MM.1S (cell line): ENCODE data around the gene AGAP1.

Experiments
- DNase-seq: peaks from one replicate; pipeline ENCODE4 v3.0.0-alpha.2; 2015
- H2AFZ ChIP-seq: fragments of 300-600 bp; sonication (generic); 2 replicates; pipeline ENCODE4 v1.6.0; 2016; ENCODE audit warnings: antibody characterized with exemption, low read length
- H3F3A ChIP-seq: fragments of 300-600 bp; sonication (generic); 2 replicates; pipeline ENCODE4 v1.6.1; 2016; ENCODE audit warnings: mild to moderate bottlenecking, antibody characterized with exemption, low read length, moderate library complexity, mixed read lengths; ENCODE audit not compliant: insufficient read depth
- H3K27ac ChIP-seq: fragments of 300-600 bp; sonication (generic); 2 replicates; pipeline ENCODE4 v1.5.1; 2016; ENCODE audit warnings: mild to moderate bottlenecking, low read length
- H3K27me3 ChIP-seq: fragments of 300-600 bp; sonication (generic); replicated peaks from 2 replicates; pipeline ENCODE4 v1.6.0; 2016; ENCODE audit warnings: low read length; ENCODE audit not compliant: insufficient read depth
- H3K36me3 ChIP-seq: fragments of 300-600 bp; sonication (generic); replicated peaks from 2 replicates; pipeline ENCODE4 v1.6.1; 2016; ENCODE audit warnings: mild to moderate bottlenecking, low read length, mixed read lengths; ENCODE audit not compliant: insufficient read depth
- H3K4me1 ChIP-seq: fragments of 300-600 bp; sonication (generic); 2 replicates; pipeline ENCODE4 v1.6.1; 2016; ENCODE audit warnings: low read length, mixed read lengths
- H3K4me2 ChIP-seq: fragments of 300-600 bp; sonication (generic); 2 replicates; pipeline ENCODE4 v1.6.0; 2016; ENCODE audit warnings: low read depth, low read length
- H3K4me3 ChIP-seq: fragments of 300-600 bp; sonication (generic); 2 replicates; pipeline ENCODE4 v1.5.1; 2016; ENCODE audit warnings: low read length, mixed read lengths
- H3K79me2 ChIP-seq: fragments of 300-600 bp; sonication (generic); 2 replicates; pipeline ENCODE4 v1.6.1; 2016; ENCODE audit warnings: mixed run types, low read length, mixed read lengths
- H3K9ac ChIP-seq: fragments of 300-600 bp; sonication (generic); 2 replicates; pipeline ENCODE4 v1.6.1; 2016; ENCODE audit warnings: low read length, mixed read lengths
- H3K9me2 ChIP-seq: fragments of 300-600 bp; sonication (generic); replicated peaks from 2 replicates; pipeline ENCODE4 v1.6.1; 2016; ENCODE audit warnings: mild to moderate bottlenecking, low read length, mixed read lengths; ENCODE audit not compliant: insufficient read depth
- H3K9me3 ChIP-seq: fragments of 300-600 bp; sonication (generic); replicated peaks from 2 replicates; pipeline ENCODE4 v1.6.1; 2016; ENCODE audit warnings: mild to moderate bottlenecking, low read length, mixed read lengths; ENCODE audit not compliant: insufficient read depth
- H4K20me1 ChIP-seq: fragments of 300-600 bp; sonication (generic); 2 replicates; pipeline ENCODE4 v1.6.1; 2016; ENCODE audit warnings: mild to moderate bottlenecking, low read length, moderate library complexity, mixed read lengths; ENCODE audit not compliant: insufficient read depth
- EZH2 ChIP-seq: fragments of 300-600 bp; sonication (generic); optimal IDR thresholded peaks from 2 replicates; pipeline ENCODE3; 2017; ENCODE audit warnings: low read depth, mild to moderate bottlenecking, antibody characterized with exemption, low read length, mixed read lengths
- EZH2phosphoT487 ChIP-seq: fragments of 300-600 bp; sonication (generic); IDR thresholded peaks from 2 replicates; pipeline ENCODE4 v1.6.1; 2018; ENCODE audit warnings: antibody characterized with exemption, low read length
- TF ChIP-seq, protein P1 (sequence below): fragments of 300-600 bp; sonication (generic); IDR thresholded peaks from 2 replicates; pipeline ENCODE4 v1.5.1; 2016; ENCODE audit warnings: antibody characterized with exemption, low read length, mixed read lengths

AGAP1 gene

DNA sequence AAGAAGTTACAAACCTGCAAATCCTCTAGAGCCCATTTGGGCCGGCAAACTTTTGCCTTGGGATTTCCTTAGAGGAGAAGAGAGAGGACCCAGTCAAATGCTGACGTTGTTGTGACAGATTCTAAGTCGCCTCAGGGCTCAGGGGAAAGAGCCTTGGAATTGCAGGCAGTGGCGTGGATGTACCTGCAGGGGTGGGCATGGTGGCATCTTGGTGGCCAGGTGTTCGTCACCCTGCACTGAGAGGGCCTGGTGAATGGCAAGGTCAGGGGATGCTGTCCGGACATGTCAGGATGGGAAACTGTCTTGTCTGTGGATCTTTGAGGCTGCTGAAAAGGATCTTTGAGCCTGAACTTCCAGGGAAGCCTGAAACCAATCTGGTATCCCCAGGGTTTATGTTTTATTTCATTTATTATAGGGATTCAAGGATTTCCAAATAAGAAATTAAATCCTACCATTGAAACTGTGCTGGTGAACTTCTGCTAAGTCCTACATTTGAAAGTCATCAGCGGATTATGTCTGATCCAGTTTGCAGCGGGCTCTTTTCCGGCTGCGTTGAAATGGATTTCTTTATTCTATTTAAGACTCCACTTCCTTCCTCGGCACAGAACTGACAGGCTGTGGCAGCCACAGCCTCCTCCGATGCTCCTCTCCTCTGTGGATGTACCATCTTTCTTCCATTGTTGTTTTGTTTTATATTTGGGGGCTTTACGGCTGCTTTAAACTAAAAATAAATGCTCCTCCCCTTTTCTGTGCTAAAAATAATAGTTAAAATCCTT lies 207.6 kb downstream of the AGAP1 start:
- no peaks in the 10 kb centered on the region for H3K27me3 ChIP-seq
- no peaks in the 10 kb centered on the region for H3K36me3 ChIP-seq
- peaks cover 82% of the 10 kb centered on the region for H3K79me2 ChIP-seq
- no peaks in the 10 kb centered on the region for H4K20me1 ChIP-seq
- no peak overlapping the region for H3K4me3 ChIP-seq
- H3K9me3 ChIP-seq, result no peaks in the 10 kb centered on the region
- H3F3A ChIP-seq, result no peaks in the 10 kb centered on the region
- TF ChIP-seq, protein P1, sequence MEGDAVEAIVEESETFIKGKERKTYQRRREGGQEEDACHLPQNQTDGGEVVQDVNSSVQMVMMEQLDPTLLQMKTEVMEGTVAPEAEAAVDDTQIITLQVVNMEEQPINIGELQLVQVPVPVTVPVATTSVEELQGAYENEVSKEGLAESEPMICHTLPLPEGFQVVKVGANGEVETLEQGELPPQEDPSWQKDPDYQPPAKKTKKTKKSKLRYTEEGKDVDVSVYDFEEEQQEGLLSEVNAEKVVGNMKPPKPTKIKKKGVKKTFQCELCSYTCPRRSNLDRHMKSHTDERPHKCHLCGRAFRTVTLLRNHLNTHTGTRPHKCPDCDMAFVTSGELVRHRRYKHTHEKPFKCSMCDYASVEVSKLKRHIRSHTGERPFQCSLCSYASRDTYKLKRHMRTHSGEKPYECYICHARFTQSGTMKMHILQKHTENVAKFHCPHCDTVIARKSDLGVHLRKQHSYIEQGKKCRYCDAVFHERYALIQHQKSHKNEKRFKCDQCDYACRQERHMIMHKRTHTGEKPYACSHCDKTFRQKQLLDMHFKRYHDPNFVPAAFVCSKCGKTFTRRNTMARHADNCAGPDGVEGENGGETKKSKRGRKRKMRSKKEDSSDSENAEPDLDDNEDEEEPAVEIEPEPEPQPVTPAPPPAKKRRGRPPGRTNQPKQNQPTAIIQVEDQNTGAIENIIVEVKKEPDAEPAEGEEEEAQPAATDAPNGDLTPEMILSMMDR, result no peak
- TF ChIP-seq EZH2phosphoT487 (no peak), EZH2 (no peak)
- H3K9me2 ChIP-seq, result no peaks in the 10 kb centered on the region
- H3K27ac ChIP-seq, result no peak overlapping the region
- no peak overlapping the region for H2AFZ ChIP-seq
- H3K9ac ChIP-seq, result no peak overlapping the region
- no peak for DNase-seq
- H3K4me2 ChIP-seq, result no peak overlapping the region
- H3K4me1 ChIP-seq, result no peaks in the 10 kb centered on the region

DNA sequence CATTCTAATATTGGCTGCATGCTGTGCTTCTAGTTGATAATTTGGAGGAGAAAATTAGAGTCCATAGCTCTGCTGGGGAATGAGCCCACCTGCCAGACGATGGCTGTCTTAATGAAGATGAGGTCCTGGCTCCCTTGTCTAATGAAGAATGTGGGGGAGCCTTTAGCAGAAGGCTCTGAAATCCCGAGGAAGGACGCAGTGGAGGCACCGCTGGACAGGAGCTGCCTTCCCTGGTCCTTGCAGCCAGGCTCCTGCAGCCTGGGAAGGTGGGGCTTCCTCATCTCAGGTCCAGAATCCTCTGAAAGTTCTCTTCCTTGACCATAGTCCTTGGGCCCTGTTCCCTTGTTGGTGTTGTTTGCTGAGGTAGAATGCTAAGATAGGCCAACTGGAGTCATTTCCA lies 208.3 kb downstream of the AGAP1 start:
- Histone ChIP-seq H2AFZ (no peak overlapping the region), H3K4me1 (no peaks in the 10 kb centered on the region), H3K9ac (no peak overlapping the region), H3K36me3 (no peaks in the 10 kb centered on the region), H3K9me3 (no peaks in the 10 kb centered on the region), H3K27me3 (no peaks in the 10 kb centered on the region), H3K4me2 (no peak overlapping the region), H3F3A (no peaks in the 10 kb centered on the region), H4K20me1 (no peaks in the 10 kb centered on the region), H3K27ac (no peak overlapping the region), H3K4me3 (no peak overlapping the region), H3K79me2 (peaks cover 82% of the 10 kb centered on the region), H3K9me2 (no peaks in the 10 kb centered on the region)
- DNase-seq, result no peak
- TF ChIP-seq EZH2 (no peak), EZH2phosphoT487 (no peak)
- TF ChIP-seq, protein P1, result no peak

DNA sequence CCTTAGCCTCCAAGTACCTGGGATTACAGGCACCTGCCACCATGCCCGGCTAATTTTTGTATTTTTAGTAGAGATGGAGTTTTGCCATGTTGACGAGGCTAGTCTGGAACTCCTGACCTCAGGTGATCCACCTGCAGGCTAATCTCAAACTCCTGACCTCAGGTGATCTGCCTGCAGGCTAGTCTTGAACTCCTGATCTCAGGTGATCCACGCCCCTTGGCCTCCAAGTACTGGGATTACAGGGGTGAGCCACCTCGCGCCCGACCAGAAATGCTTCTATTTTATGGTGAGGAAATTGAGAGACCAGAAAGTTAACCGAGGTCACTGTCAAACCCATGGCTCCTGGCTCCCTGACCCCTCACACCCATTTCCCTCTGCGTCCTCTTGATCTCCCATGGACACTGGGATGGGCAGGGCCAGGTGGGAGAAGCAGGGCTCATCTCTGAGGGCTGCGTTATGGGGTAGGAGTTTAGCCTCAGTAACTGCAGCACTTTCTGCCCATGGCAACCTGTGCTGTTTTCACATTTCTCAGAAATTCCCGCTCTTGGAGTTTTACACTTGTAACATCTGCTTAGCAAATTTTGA lies 210.0 kb downstream of the AGAP1 start:
- Histone ChIP-seq H4K20me1 (no peaks in the 10 kb centered on the region), H3K9ac (no peak overlapping the region), H3K36me3 (no peaks in the 10 kb centered on the region), H3K4me1 (no peaks in the 10 kb centered on the region), H3K79me2 (peaks cover 80% of the 10 kb centered on the region), H2AFZ (no peak overlapping the region), H3K27ac (no peak overlapping the region), H3K9me3 (no peaks in the 10 kb centered on the region), H3K4me2 (no peak overlapping the region), H3K9me2 (no peaks in the 10 kb centered on the region), H3K4me3 (no peak overlapping the region), H3K27me3 (no peaks in the 10 kb centered on the region), H3F3A (no peaks in the 10 kb centered on the region)
- no peak for DNase-seq
- TF ChIP-seq, protein P1, result no peak
